DMS79 treated with DMSO at 0.1 percent for 48 hours (cell line): ENCODE data around the gene RAD51B.
"Not testable (repeated sequence)": the region's sequence is repeated elsewhere in the genome, so short reads cannot be mapped to it uniquely, and the experiment has no call there.

ENCODE experiments used
- DNase-seq: peaks from one replicate; lab custom pipeline; 2025; lab: John Stamatoyannopoulos, UW

RAD51B gene

GRCh38 chr14:68748691-68749090 lies 929.1 kb downstream of the RAD51B start:
- DNase-seq = no peak

GRCh38 chr14:68749487-68750475 lies 930.2 kb downstream of the RAD51B start:
- DNase-seq = no peak

GRCh38 chr14:68752271-68753006 lies 932.9 kb downstream of the RAD51B start:
- DNase-seq = no peak

GRCh38 chr14:68753690-68754089 lies 934.1 kb downstream of the RAD51B start:
- no peak for DNase-seq

- no peak for DNase-seq
Measured at GRCh38 chr14:68755016-68755353, 935.4 kb downstream of the RAD51B start.

- no peak for DNase-seq
Measured at GRCh38 chr14:68756000-68756481, 936.5 kb downstream of the RAD51B start.

GRCh38 chr14:68756734-68757133 lies 937.2 kb downstream of the RAD51B start:
- no peak for DNase-seq

- DNase-seq = no peak
Measured at GRCh38 chr14:68757618-68758081, 938.1 kb downstream of the RAD51B start.

- DNase-seq = no peak
Measured at GRCh38 chr14:68758301-68758700, 938.7 kb downstream of the RAD51B start.

GRCh38 chr14:68759017-68759560 lies 939.5 kb downstream of the RAD51B start:
- DNase-seq = no peak

GRCh38 chr14:68759937-68760336 lies 940.4 kb downstream of the RAD51B start:
- no peak for DNase-seq

- no peak for DNase-seq
Measured at GRCh38 chr14:68760761-68761160, 941.2 kb downstream of the RAD51B start.

- DNase-seq = no peak
Measured at GRCh38 chr14:68761391-68761790, 941.8 kb downstream of the RAD51B start.

- DNase-seq = no peak
Measured at GRCh38 chr14:68762953-68763764, 943.6 kb downstream of the RAD51B start.

- DNase-seq = not testable (repeated sequence)
Measured at GRCh38 chr14:68763843-68764242, 944.3 kb downstream of the RAD51B start.

GRCh38 chr14:68766299-68767247 lies 947.0 kb downstream of the RAD51B start:
- no peak for DNase-seq

- no peak for DNase-seq
Measured at GRCh38 chr14:68767248-68767645, 947.7 kb downstream of the RAD51B start.

GRCh38 chr14:68768316-68768715 lies 948.7 kb downstream of the RAD51B start:
- DNase-seq = no peak

- no peak for DNase-seq
Measured at GRCh38 chr14:68770051-68770450, 950.5 kb downstream of the RAD51B start.

GRCh38 chr14:68770553-68771286 lies 951.1 kb downstream of the RAD51B start:
- no peak for DNase-seq
